Measurements from ENCODE around the gene OSBPL7.
"Not testable (repeated sequence)": the region's sequence is repeated elsewhere in the genome, so short reads cannot be mapped to it uniquely, and the experiment has no call there.

OSBPL7 gene

GRCh38 chr17:47785538-47786123, 36.0 kb downstream of the OSBPL7 start:
- DNase-seq (ENCODE audit: insufficient read length, low spot score) (no peak), FAIRE-seq (no peak)
- TF ChIP-seq CTCF (IDR thresholded peaks at IDR 0.05; ENCODE audit: insufficient read depth, missing control alignments) = no peak

- no peak for FAIRE-seq
- no peak for DNase-seq (ENCODE audit: insufficient read length, low spot score)
- TF ChIP-seq CTCF (IDR thresholded peaks at IDR 0.05; ENCODE audit: insufficient read depth, missing control alignments) = no peak
Observed at GRCh38 chr17:47781397-47781796, 40.2 kb downstream of the OSBPL7 start.

GRCh38 chr17:47778184-47778635, 43.4 kb downstream of the OSBPL7 start:
- no peak for FAIRE-seq
- DNase-seq (ENCODE audit: insufficient read length, low spot score) = no peak
- no peak for TF ChIP-seq CTCF (IDR thresholded peaks at IDR 0.05; ENCODE audit: insufficient read depth, missing control alignments)

- peak; percentile 66 for TF ChIP-seq CTCF (IDR thresholded peaks at IDR 0.05; ENCODE audit: insufficient read depth, missing control alignments)
- DNase-seq (ENCODE audit: insufficient read length, low spot score) (peak; percentile 31), FAIRE-seq (peak; percentile 55)
Observed at GRCh38 chr17:47776330-47777197, 45.0 kb downstream of the OSBPL7 start.

GRCh38 chr17:47774987-47775580, 46.5 kb downstream of the OSBPL7 start:
- FAIRE-seq = no peak

GRCh38 chr17:47774331-47774730, 47.3 kb downstream of the OSBPL7 start:
- TF ChIP-seq CTCF (IDR thresholded peaks at IDR 0.05; ENCODE audit: insufficient read depth, missing control alignments) = no peak
- DNase-seq (ENCODE audit: insufficient read length, low spot score) (no peak), FAIRE-seq (no peak)

More at GRCh38 chr17:47774987-47775580, 46.5 kb downstream of the OSBPL7 start:
- DNase-seq (ENCODE audit: insufficient read length, low spot score) = no peak
- TF ChIP-seq CTCF (IDR thresholded peaks at IDR 0.05; ENCODE audit: insufficient read depth, missing control alignments) = no peak

- FAIRE-seq; DNase-seq (ENCODE audit: insufficient read length, low spot score): not testable (repeated sequence)
Observed at GRCh38 chr17:47773649-47774048, 47.9 kb downstream of the OSBPL7 start.
